ENCODE data around the gene CDH13.

Gene CDH13

DNA sequence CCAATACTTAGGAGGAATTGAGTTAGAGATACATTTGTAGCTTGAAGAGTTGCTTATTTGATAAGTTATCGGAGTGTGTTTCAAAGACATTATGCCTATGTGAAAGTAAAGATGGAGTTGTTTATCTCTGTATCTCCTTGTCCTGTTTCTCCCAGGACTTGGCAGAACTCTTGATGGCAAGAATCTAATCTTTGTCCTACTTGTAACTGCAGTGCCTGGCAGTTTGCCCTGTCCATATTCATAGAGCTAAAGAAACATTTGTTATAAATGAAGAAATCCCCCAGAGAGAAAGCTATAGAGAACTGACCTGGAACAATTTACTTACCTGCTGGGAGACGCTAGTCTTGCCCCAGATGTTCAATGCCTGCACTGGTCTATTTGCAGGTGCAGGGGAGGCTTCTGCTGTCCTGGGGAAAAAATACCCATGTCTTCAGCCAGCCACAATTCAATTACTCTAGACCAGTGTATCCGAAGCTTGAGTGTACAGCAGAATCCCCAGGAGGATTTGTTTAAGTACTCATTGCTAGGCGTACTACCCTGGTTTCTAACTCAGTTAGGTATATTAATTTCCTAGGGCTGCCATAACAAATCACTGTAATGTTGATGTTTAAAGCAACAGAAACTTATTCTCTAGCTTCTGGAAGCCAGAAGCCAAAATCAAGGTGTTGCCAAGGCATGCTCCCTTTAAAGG, 771.0 kb downstream of the CDH13 start:
- no peak for DNase-seq (ENCODE audit: low read depth in 3 of 3, low spot score in 1 of 3)

DNA sequence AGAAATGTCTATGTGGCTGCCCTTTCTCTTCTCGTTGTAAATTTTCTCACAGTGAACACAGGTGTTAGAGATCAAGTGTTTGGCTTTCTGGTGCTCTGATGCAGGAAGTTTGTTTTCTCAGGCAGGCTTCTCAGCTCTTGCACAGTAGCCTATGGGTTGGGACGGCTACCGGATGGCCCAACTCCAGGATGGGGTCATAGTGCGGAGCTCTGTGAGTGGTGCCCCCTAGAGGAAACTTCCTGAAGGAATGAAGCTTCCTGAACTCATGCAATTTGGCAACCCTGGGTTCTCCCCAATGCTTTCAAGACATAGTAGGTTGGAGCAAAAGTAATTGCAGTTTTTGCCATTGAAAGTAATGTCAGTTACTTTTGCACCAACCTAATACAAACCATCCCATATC, 773.5 kb downstream of the CDH13 start:
- DNase-seq (ENCODE audit: low read depth in 3 of 3, low spot score in 1 of 3) = no peak

GRCh38 chr16:83402160-83402814, 775.5 kb downstream of the CDH13 start:
- DNase-seq (ENCODE audit: low read depth in 3 of 3, low spot score in 1 of 3) = no peak

- DNase-seq (ENCODE audit: low read depth in 3 of 3, low spot score in 1 of 3) = no peak
Observed at GRCh38 chr16:83402967-83403366, 776.2 kb downstream of the CDH13 start.

GRCh38 chr16:83403761-83404160, 777.0 kb downstream of the CDH13 start:
- DNase-seq (ENCODE audit: low read depth in 3 of 3, low spot score in 1 of 3) = no peak

GRCh38 chr16:83404261-83404660, 777.5 kb downstream of the CDH13 start:
- DNase-seq (ENCODE audit: low read depth in 3 of 3, low spot score in 1 of 3) = no peak

- no peak for DNase-seq (ENCODE audit: low read depth in 3 of 3, low spot score in 1 of 3)
Observed at GRCh38 chr16:83407928-83408327, 781.2 kb downstream of the CDH13 start.

GRCh38 chr16:83409347-83409746, 782.6 kb downstream of the CDH13 start:
- DNase-seq (ENCODE audit: low read depth in 3 of 3, low spot score in 1 of 3) = no peak

DNA sequence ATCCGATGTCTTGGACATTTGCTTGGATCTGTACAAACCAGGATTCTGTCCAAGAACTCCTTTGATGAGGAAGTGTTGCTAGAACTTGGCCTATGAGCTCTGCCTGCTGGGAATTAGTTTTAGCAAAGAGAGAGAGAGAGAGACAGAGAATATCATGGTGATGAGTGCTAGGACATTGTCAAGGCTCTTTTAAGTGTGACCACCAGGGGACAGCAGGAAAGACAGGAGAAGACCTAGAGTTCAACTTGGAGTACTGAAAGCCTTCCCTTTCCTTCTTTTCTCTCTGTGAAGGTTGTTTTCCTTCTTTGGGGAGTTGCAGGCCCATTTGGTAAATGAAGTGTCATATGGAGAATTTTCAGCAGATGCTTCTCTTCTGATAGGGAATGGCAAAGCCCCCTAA, 791.8 kb downstream of the CDH13 start:
- DNase-seq (ENCODE audit: low read depth in 3 of 3, low spot score in 1 of 3) = no peak

DNA sequence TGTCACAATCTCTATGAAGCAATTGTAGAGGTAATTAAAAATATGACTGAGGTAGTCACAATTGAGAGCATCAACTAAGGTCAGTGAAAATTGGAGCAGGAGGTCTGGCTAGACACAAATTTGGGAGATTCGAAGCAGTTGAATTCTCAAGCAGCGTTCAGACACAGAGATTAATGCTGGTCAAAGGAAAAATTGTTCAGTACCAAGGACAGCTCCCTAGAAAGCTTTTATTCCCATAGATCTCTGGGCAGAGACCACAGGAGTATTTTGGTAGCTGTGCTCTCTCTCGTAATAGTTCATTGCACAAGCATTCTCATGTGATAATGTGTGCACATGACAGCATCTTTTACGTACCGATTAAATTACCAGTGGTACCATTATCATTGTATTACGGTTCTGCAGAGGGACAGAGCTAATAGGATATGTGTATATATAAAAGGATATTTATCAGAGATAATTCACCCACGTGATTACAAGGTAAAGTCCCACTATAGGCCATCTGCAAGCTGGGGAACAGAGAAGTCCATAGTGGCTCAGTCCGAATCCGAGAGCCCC, 793.5 kb downstream of the CDH13 start:
- no peak for DNase-seq (ENCODE audit: low read depth in 3 of 3, low spot score in 1 of 3)

DNA sequence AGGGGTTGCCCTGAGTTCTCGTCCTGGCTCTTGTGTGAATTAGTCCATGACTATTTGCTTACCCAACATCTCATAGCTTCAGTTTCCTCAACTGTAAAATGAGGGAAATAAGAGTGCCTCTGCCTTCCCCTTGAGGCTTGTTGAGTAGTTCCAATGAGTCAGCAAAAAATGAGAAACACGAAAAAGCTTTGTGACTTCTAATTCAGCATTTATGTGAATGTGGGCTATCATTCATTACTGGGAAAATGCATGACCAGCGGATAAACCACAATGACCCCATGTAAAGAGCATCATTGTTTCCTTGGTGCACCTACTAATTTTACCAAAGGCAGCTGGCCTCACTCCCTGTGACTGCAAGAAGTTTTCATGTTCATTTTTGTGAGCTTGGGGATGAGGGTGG, 806.4 kb downstream of the CDH13 start:
- DNase-seq (ENCODE audit: low read depth in 3 of 3, low spot score in 1 of 3) = no peak

GRCh38 chr16:83437036-83437435, 810.3 kb downstream of the CDH13 start:
- DNase-seq (ENCODE audit: low read depth in 3 of 3, low spot score in 1 of 3) = no peak

GRCh38 chr16:83438326-83438725, 811.6 kb downstream of the CDH13 start:
- DNase-seq (ENCODE audit: low read depth in 3 of 3, low spot score in 1 of 3) = no peak

DNA sequence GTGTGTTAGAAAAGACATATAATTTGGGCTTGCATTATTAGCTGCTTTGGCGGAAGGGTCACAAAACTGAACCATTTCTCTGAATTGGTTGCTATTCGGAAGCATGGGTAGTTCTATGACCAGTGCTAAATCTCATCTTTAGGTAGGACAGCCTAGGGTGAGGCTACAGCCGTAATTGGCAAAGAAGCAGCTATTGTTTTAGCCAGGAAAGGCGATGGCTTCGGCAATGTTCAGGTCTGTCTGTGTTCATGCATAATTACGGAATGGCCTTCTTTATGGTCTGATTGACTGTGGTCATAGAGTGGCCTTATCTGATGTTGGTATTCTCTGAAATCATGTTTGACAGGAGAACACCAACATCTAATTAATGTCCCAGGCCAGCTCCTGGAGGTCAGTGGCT, 812.6 kb downstream of the CDH13 start:
- no peak for DNase-seq (ENCODE audit: low read depth in 3 of 3, low spot score in 1 of 3)

GRCh38 chr16:83441517-83441916, 814.7 kb downstream of the CDH13 start:
- DNase-seq (ENCODE audit: low read depth in 3 of 3, low spot score in 1 of 3) = no peak

GRCh38 chr16:83443972-83444371, 817.2 kb downstream of the CDH13 start:
- no peak for DNase-seq (ENCODE audit: low read depth in 3 of 3, low spot score in 1 of 3)

DNA sequence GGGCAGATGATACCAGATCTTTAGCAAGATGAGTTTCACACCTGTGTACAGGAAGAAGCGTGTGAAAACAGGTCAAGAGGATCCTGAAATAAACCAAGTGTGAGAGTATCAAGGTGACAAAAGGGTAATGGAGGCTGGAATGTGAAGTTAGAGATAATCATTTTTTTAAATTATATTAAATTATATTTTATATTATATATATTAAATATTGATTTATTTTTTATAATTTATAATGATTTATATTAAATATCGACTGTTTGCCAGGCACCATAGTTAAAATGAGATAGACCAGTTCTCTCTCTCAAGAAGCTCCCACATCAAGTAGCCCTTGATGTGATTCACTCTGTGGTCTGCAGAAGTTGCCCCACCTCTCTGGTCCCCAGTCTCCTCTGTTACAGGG, 820.8 kb downstream of the CDH13 start:
- DNase-seq (ENCODE audit: low read depth in 3 of 3, low spot score in 1 of 3) = no peak

- DNase-seq (ENCODE audit: low read depth in 3 of 3, low spot score in 1 of 3) = no peak
Observed at GRCh38 chr16:83449861-83450260, 823.1 kb downstream of the CDH13 start.

GRCh38 chr16:83453977-83454376, 827.2 kb downstream of the CDH13 start:
- no peak for DNase-seq (ENCODE audit: low read depth in 3 of 3, low spot score in 1 of 3)

DNA sequence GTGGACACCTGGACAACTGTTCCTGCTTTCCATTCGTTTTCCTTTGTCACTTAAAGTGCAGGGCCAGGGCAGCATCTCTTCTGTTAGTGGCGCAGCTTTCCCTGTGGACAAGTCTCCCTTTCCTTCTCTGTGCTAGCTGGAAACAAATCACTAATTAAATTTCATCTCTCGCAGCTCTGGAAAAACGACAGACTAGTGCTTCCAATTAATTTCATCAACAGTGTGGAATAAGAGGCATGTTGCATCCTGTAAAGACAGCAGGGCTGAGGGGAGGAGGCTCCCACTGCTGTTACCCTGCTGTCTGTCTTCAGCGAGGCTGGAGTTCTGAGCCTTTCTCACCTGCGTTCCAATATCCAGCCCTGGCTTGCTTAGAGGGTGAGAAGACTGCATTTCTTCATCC, 828.9 kb downstream of the CDH13 start:
- DNase-seq (ENCODE audit: low read depth in 3 of 3, low spot score in 1 of 3) = no peak

- DNase-seq (ENCODE audit: low read depth in 3 of 3, low spot score in 1 of 3) = no peak
Observed at GRCh38 chr16:83456934-83457333, 830.2 kb downstream of the CDH13 start.

DNA sequence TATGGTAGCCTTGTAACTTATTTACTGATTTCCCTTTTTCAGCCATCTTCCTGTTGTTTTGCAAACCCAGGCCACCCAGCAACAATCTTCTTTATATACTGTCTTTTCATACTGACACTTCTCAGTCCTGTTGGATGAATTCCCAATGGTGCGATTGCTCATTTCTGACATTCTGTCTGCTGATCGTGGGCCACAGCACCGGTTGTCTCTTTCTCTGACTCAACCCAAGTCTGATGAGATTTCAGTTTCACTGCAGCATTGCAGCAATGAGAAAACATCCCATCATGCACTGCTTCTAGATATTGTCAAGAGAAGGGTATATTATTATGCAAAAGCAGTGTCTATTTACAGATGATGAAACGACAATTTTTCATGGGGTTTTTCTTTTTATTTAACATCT, 831.8 kb downstream of the CDH13 start:
- no peak for DNase-seq (ENCODE audit: low read depth in 3 of 3, low spot score in 1 of 3)

- no peak for DNase-seq (ENCODE audit: low read depth in 3 of 3, low spot score in 1 of 3)
Observed at GRCh38 chr16:83464991-83465390, 838.2 kb downstream of the CDH13 start.
